ENCODE data around the gene MALT1. TPM values are rescaled to one million over a fixed set of nuclear protein-coding genes. Genes with fewer than 3 reads are reported as not detected.
A peak's percentile ranks its signal among the peaks of the same experiment; 100 is the strongest.

Gene MALT1
- total and polyA plus RNA-seq, 2 experiments from 2014 or later = 5.2 to 18.8 TPM

DNA sequence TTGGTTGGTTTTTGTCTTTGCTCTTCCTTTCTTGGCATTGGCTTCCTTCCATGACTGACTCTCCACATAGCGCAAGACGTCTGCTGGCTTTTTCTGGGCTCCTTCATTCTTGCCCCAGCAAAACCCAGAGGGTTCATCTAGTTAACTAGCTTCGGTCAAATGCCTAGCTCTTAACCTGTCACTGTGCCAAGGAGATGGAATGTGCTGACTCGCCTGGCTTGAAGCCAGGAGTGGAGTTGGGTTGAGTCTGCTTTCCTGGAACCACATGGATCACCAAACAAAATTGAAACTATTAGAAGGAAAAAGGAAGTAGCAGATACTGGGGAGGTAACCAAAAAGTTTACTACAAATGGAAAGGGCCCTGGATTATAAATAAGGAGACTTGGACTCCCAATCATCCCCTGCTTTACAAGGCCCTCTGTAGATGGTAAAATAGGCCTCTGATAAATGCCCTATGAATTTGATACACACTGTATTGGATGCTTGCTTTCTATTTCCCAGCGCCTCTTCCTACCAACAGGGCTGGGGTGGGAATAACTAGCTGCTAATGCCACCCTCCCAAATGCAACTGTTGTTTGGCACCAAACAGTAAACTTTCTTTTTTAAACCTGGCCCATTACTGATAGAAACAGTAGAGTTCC is 11.3 kb downstream of the MALT1 start:
- Histone ChIP-seq H3K36me3 (ENCODE audit: insufficient read depth) (no peaks in the 10 kb centered on the region), H3K27ac (ENCODE audit: low read depth) (no peak overlapping the region), H4K20me1 (replicated peaks; ENCODE audit: insufficient read depth) (no peaks in the 10 kb centered on the region), H3K4me1 (ENCODE audit: insufficient read depth) (no peaks in the 10 kb centered on the region; the same call in 1 of the 2 replicates), H3F3A (replicated peaks; ENCODE audit: low read depth) (no peaks in the 10 kb centered on the region), H3K27me3 (ENCODE audit: insufficient read depth) (no peaks in the 10 kb centered on the region), H3K9me2 (ENCODE audit: insufficient read depth) (no peaks in the 10 kb centered on the region), H2AFZ (no peak overlapping the region), H3K79me2 (replicated peaks; ENCODE audit: insufficient read depth) (peaks cover 6% of the 10 kb centered on the region; the same call in 1 of the 2 replicates), H3K4me2 (no peak overlapping the region), H3K4me3 (no peak overlapping the region)
- no peak for TF ChIP-seq POLR2AphosphoS5 (IDR thresholded peaks at IDR 0.05; ENCODE audit: low read depth)
- TF ChIP-seq, protein P1, sequence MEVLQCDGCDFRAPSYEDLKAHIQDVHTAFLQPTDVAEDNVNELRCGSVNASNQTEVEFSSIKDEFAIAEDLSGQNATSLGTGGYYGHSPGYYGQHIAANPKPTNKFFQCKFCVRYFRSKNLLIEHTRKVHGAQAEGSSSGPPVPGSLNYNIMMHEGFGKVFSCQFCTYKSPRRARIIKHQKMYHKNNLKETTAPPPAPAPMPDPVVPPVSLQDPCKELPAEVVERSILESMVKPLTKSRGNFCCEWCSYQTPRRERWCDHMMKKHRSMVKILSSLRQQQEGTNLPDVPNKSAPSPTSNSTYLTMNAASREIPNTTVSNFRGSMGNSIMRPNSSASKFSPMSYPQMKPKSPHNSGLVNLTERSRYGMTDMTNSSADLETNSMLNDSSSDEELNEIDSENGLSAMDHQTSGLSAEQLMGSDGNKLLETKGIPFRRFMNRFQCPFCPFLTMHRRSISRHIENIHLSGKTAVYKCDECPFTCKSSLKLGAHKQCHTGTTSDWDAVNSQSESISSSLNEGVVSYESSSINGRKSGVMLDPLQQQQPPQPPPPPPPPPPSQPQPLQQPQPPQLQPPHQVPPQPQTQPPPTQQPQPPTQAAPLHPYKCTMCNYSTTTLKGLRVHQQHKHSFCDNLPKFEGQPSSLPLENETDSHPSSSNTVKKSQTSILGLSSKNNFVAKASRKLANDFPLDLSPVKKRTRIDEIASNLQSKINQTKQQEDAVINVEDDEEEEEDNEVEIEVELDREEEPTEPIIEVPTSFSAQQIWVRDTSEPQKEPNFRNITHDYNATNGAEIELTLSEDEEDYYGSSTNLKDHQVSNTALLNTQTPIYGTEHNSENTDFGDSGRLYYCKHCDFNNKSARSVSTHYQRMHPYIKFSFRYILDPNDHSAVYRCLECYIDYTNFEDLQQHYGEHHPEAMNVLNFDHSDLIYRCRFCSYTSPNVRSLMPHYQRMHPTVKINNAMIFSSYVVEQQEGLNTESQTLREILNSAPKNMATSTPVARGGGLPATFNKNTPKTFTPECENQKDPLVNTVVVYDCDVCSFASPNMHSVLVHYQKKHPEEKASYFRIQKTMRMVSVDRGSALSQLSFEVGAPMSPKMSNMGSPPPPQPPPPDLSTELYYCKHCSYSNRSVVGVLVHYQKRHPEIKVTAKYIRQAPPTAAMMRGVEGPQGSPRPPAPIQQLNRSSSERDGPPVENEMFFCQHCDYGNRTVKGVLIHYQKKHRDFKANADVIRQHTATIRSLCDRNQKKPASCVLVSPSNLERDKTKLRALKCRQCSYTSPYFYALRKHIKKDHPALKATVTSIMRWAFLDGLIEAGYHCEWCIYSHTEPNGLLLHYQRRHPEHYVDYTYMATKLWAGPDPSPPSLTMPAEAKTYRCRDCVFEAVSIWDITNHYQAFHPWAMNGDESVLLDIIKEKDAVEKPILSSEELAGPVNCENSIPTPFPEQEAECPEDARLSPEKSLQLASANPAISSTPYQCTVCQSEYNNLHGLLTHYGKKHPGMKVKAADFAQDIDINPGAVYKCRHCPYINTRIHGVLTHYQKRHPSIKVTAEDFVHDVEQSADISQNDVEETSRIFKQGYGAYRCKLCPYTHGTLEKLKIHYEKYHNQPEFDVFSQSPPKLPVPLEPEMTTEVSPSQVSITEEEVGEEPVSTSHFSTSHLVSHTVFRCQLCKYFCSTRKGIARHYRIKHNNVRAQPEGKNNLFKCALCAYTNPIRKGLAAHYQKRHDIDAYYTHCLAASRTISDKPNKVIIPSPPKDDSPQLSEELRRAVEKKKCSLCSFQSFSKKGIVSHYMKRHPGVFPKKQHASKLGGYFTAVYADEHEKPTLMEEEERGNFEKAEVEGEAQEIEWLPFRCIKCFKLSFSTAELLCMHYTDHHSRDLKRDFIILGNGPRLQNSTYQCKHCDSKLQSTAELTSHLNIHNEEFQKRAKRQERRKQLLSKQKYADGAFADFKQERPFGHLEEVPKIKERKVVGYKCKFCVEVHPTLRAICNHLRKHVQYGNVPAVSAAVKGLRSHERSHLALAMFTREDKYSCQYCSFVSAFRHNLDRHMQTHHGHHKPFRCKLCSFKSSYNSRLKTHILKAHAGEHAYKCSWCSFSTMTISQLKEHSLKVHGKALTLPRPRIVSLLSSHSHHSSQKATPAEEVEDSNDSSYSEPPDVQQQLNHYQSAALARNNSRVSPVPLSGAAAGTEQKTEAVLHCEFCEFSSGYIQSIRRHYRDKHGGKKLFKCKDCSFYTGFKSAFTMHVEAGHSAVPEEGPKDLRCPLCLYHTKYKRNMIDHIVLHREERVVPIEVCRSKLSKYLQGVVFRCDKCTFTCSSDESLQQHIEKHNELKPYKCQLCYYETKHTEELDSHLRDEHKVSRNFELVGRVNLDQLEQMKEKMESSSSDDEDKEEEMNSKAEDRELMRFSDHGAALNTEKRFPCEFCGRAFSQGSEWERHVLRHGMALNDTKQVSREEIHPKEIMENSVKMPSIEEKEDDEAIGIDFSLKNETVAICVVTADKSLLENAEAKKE (CRISPR knock-in tag; IDR thresholded peaks at IDR 0.05) = no peak
- no peak overlapping the region for H3K4me3 Mint-ChIP-seq
- ATAC-seq (no peak), DNase-seq (ENCODE audit: low spot score) (no peak)
- peaks cover 4% of the 10 kb centered on the region; the same call in 2 of the 3 replicates for H3K4me1 Mint-ChIP-seq
- H3K9me3 Mint-ChIP-seq = no peaks in the 10 kb centered on the region
- peak overlapping the region; percentile 44; the same call in 1 of the 2 replicates for H3K27ac Mint-ChIP-seq
- H3K36me3 Mint-ChIP-seq (ENCODE audit: low read depth) = peaks cover 3% of the 10 kb centered on the region; the same call in 1 of the 3 replicates
- H3K27me3 Mint-ChIP-seq (ENCODE audit: insufficient read depth, low read depth, poor library complexity) = no peaks in the 10 kb centered on the region

DNA sequence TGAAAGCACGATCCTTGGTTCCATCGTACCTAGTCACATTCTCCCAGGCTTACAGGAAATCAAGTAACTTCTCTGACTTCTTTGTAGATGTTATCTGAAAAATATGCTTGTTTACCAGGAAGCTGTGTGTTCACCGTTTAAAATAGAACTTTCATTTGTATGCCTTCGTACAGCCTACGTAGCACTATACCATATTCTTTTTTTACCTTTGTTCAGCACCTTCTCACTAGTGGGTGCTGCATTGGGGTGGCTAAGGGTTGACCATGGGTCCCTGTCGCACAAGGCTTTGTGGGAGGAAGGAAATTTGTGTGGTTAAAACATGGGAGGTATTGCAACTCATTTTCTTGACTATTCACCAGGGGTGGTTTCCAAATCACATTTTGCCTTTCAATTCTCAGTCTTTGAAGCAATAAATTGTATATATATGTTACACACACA is 16.6 kb downstream of the MALT1 start:
- ATAC-seq (no peak), DNase-seq (ENCODE audit: low spot score) (no peak)
- Mint-ChIP-seq H3K36me3 (ENCODE audit: low read depth) (peaks cover 14% of the 10 kb centered on the region), H3K27me3 (ENCODE audit: insufficient read depth, low read depth, poor library complexity) (no peaks in the 10 kb centered on the region), H3K9me3 (no peaks in the 10 kb centered on the region), H3K4me1 (no peaks in the 10 kb centered on the region), H3K4me3 (no peak overlapping the region), H3K27ac (no peak overlapping the region)
- Histone ChIP-seq H3K4me2 (no peak overlapping the region), H3K27ac (ENCODE audit: low read depth) (no peak overlapping the region), H3K4me3 (no peak overlapping the region), H3K79me2 (replicated peaks; ENCODE audit: insufficient read depth) (no peaks in the 10 kb centered on the region), H3K4me1 (ENCODE audit: insufficient read depth) (no peaks in the 10 kb centered on the region), H2AFZ (no peak overlapping the region), H3K27me3 (ENCODE audit: insufficient read depth) (no peaks in the 10 kb centered on the region), H4K20me1 (replicated peaks; ENCODE audit: insufficient read depth) (no peaks in the 10 kb centered on the region), H3F3A (replicated peaks; ENCODE audit: low read depth) (no peaks in the 10 kb centered on the region), H3K36me3 (ENCODE audit: insufficient read depth) (no peaks in the 10 kb centered on the region), H3K9me2 (ENCODE audit: insufficient read depth) (0 out of 2 replicates have a peak, but pooled peaks cover 7% of the 10 kb centered on the region)
- TF ChIP-seq JUNB (IDR thresholded peaks at IDR 0.05; ENCODE audit: unreplicated experiment) (no peak), EZH2phosphoT487 (IDR thresholded peaks at IDR 0.05; ENCODE audit: unreplicated experiment) (no peak), EZH2 (IDR thresholded peaks at IDR 0.05; ENCODE audit: low read depth, unreplicated experiment) (no peak)
